GM12878 (cell line): Measurements from ENCODE around the gene WSCD1. TPM values are rescaled to one million over a fixed set of nuclear protein-coding genes. Genes with fewer than 3 reads are reported as not detected.

ENCODE experiments used
- ATAC-seq: fragments of 200-7000 bp; cut with Tn5 transposase; 3 replicates; pipeline ENCODE4 v1.9.1; 2020; ENCODE audit warnings: mild to moderate bottlenecking, moderate library complexity
- BruUV-seq: library from RNA; stranded (reverse); fragments of 400-500 nt; replicated peaks from 2 replicates; lab custom pipeline; 2021; lab: Mats Ljungman, UMichigan
- CTCF ChIA-PET: fragments of 300-600 bp; sonication (Branson Sonifier 250); formaldehyde crosslinking; extraction: SDS; loops from one replicate; lab custom pipeline; 2021; ENCODE audit warnings: inconsistent platforms; lab: Yijun Ruan, JAX
- POLR2A ChIA-PET: fragments of 350-600 bp; formaldehyde crosslinking; extraction: SDS; loops from one replicate; lab custom pipeline; 2021; ENCODE audit warnings: inconsistent platforms; lab: Charles Lee
- RAD21 ChIA-PET: fragments of 300-600 bp; sonication (Branson Sonifier 250); formaldehyde crosslinking; loops from one replicate; lab custom pipeline; 2023; ENCODE audit warnings: antibody characterized with exemption; ENCODE audit not compliant: unreplicated experiment; lab: Charles Lee
- SMC1A ChIA-PET: fragments of 300-600 bp; sonication (Branson Sonifier 250); formaldehyde crosslinking; loops from one replicate; lab custom pipeline; 2023; ENCODE audit not compliant: unreplicated experiment, uncharacterized antibody; lab: Charles Lee
- DNase-seq: peaks from one replicate; pipeline ENCODE4 v3.0.0-alpha.2; 2011; ENCODE audit warnings: low read depth, low spot score
- FAIRE-seq: peaks from 3 replicates; lab custom pipeline; 2011; peaks lifted over from hg19 to GRCh38; lab: Jason Lieb, UNC
- H2AFZ ChIP-seq: 2 replicates; pipeline ENCODE4 v1.6.0; 2011; ENCODE audit warnings: low read depth, low read length, control low read depth; ENCODE audit not compliant: control insufficient read depth
- H3K27ac ChIP-seq: 2 replicates; pipeline ENCODE4 v1.5.1; 2011; ENCODE audit warnings: control low read depth; ENCODE audit not compliant: control insufficient read depth, insufficient read depth
- H3K27me3 ChIP-seq, 2 experiments: replicated peaks in 1 of 2; 2 replicates each; pipeline versions ENCODE4 v1.6.0 to v1.6.1; 2011; ENCODE audit warnings: low read length in 1 of 2; ENCODE audit not compliant: control insufficient read depth in 2 of 2, insufficient read depth in 2 of 2
- H3K36me3 ChIP-seq, 2 experiments: 2 replicates each; pipeline ENCODE4 v1.5.1; 2011; ENCODE audit warnings: low read length in 1 of 2; ENCODE audit not compliant: control insufficient read depth in 2 of 2, insufficient read depth in 2 of 2
- H3K4me1 ChIP-seq: 2 replicates; pipeline ENCODE4 v1.6.1; 2011; ENCODE audit warnings: mild to moderate bottlenecking, low read length, moderate library complexity, mixed read lengths; ENCODE audit not compliant: control insufficient read depth, insufficient read depth
- H3K4me2 ChIP-seq: 2 replicates; pipeline ENCODE4 v1.6.0; 2011; ENCODE audit warnings: control low read depth; ENCODE audit not compliant: control insufficient read depth, insufficient read depth
- H3K4me3 ChIP-seq: fragments of 200-600 bp; sonication (generic); 2 replicates; pipeline ENCODE4 v1.5.1; 2016
- H3K79me2 ChIP-seq: 2 replicates; pipeline ENCODE4 v1.6.0; 2011; ENCODE audit warnings: low read length; ENCODE audit not compliant: control insufficient read depth, insufficient read depth
- H3K9ac ChIP-seq: 2 replicates; pipeline ENCODE4 v1.8.0; 2011; ENCODE audit warnings: low read length, control low read depth, mixed read lengths; ENCODE audit not compliant: control insufficient read depth, insufficient read depth
- H3K9me3 ChIP-seq: replicated peaks from 3 replicates; pipeline ENCODE4 v1.5.1; 2011; ENCODE audit warnings: mild to moderate bottlenecking, low read length; ENCODE audit not compliant: control insufficient read depth, insufficient read depth
- H4K20me1 ChIP-seq: 2 replicates; pipeline ENCODE4 v1.6.0; 2011; ENCODE audit not compliant: control insufficient read depth, insufficient read depth
- BCL11A ChIP-seq: IDR thresholded peaks from 2 replicates; pipeline ENCODE4 v1.6.1; 2011; ENCODE audit warnings: low read depth, low read length
- EED ChIP-seq: sonication (generic); IDR thresholded peaks from 2 replicates; pipeline ENCODE4 v1.6.1; 2016; ENCODE audit warnings: antibody characterized with exemption, low read depth
- HCFC1 ChIP-seq: fragments of 150-350 bp; IDR thresholded peaks from 2 replicates; pipeline ENCODE4 v1.6.1; 2014; ENCODE audit warnings: low read length
- RELB ChIP-seq: fragments of 450-650 bp; IDR thresholded peaks from 2 replicates; pipeline ENCODE4 v1.6.1; 2017; ENCODE audit warnings: low read depth, mild to moderate bottlenecking, moderate library complexity
- SMARCA5 ChIP-seq: fragments of 450-650 bp; IDR thresholded peaks from 2 replicates; pipeline ENCODE4 v1.6.1; 2017; ENCODE audit warnings: mild to moderate bottlenecking
- ZNF217 ChIP-seq: fragments of 450-650 bp; IDR thresholded peaks from 2 replicates; pipeline ENCODE4 v1.6.1; 2017; ENCODE audit warnings: antibody characterized with exemption, mild to moderate bottlenecking
- ZNF274 ChIP-seq: IDR thresholded peaks from one replicate; pipeline ENCODE4 v1.8.0; 2011; ENCODE audit not compliant: insufficient read length, insufficient read depth
- WGBS: methylation state at CpG from one replicate; pipeline ENCODE4 v1.1.6; 2016; ENCODE audit warnings: low lambda C conversion rate; ENCODE audit not compliant: insufficient replicate concordance, insufficient coverage; ENCODE audit errors: missing lambda C conversion rate; 5-methylcytosine and 5-hydroxymethylcytosine counted together
- in situ Hi-C: fragments of 300-500 bp; cut with MboI; formaldehyde crosslinking; loops from 9 replicates; pipeline ENCODE4 v1.14.3; 2018; ENCODE audit warnings: mixed read lengths
- intact Hi-C: fragments of 100-400 bp; cut with micrococcal nuclease; formaldehyde crosslinking; loops from one replicate; pipeline ENCODE4 v1.14.2; 2022; ENCODE audit not compliant: unreplicated experiment
- polyA plus RNA-seq, 11 experiments: library from polyadenylated mRNA; depleted of rRNA in 4 of 11; unstranded in 6 of 11; stranded (reverse) in 5 of 11; fragments of >200 nt; fragmentation: Nextera tagmentation in 4 of 11; fragmentation: Illumina TruSeq in 1 of 11; extraction: Ambion mirVana in 4 of 11; extraction: Trizol in 1 of 11; gene quantifications; 1 replicate in 1 of 11; 2 replicates in 10 of 11; pipeline versions ENCODE4 v1.2.1 to v1.2.3, GENCODE V29; 2011 to 2016; ENCODE audit warnings: inconsistent platforms in 2 of 11, missing spikeins in 2 of 11, low read depth in 1 of 11
- total RNA-seq, 4 experiments: library from RNA; depleted of rRNA in 3 of 4; stranded (reverse); fragments of >200 nt in 3 of 4; fragmentation: Illumina TruSeq in 1 of 4; extraction: Trizol in 1 of 4; gene quantifications; 2 replicates each; pipeline versions ENCODE4 v1.2.1 to v1.2.3, GENCODE V29; 2013 to 2021

The WSCD1 gene
- total and polyA plus RNA-seq, 10 of the 15 experiments (the other 5 are each of a cell fraction or from before 2014, with no cell fraction given), result 0.01 to 0.16 TPM; not detected in 8

- no peak for TF ChIP-seq SMARCA5
- no peak for TF ChIP-seq BCL11A
Observed at GRCh38 chr17:6021627-6022026, 48.6 kb upstream of the WSCD1 start (continued).

- DNase-seq (no peak), FAIRE-seq (no peak), ATAC-seq (0 out of 3 replicates have a peak, but pooled peaks have one; percentile 40)
- no peaks in the 10 kb centered on the region; a peak in 1 of 4 replicates for H3K27me3 ChIP-seq
- no peak overlapping the region for H3K27ac ChIP-seq
- no peak overlapping the region for H2AFZ ChIP-seq
- ChIA-PET CTCF (no interaction called here), SMC1A (interaction anchor here (0.7 kb wide), 1 partner anchor 49 kb away, joined by 3 read pairs; no protein-coding TSS in a partner anchor), RAD21 (no interaction called here), POLR2A (no interaction called here)
- BruUV-seq, result no TSS peak
- WGBS, result 19% methylated on average over 6 of the region's 6 CpGs
- in situ Hi-C loops, result no loop called here
- H3K4me2 ChIP-seq, result no peak overlapping the region
- no peak overlapping the region for H3K4me3 ChIP-seq
- TF ChIP-seq ZNF274, result no peak
- no peak for TF ChIP-seq HCFC1
- peak; percentile 52; the same call in 1 of the 2 replicates for TF ChIP-seq RELB
- TF ChIP-seq EED, result no peak
- TF ChIP-seq ZNF217, result no peak
- no peaks in the 10 kb centered on the region for H3K9me3 ChIP-seq
- H4K20me1 ChIP-seq, result no peaks in the 10 kb centered on the region
- intact Hi-C loops, result no loop called here
- no peaks in the 10 kb centered on the region; the same call in 1 of the 2 replicates for H3K4me1 ChIP-seq
- H3K9ac ChIP-seq, result no peak overlapping the region
- no peaks in the 10 kb centered on the region for H3K36me3 ChIP-seq
- H3K79me2 ChIP-seq, result no peaks in the 10 kb centered on the region
Observed at GRCh38 chr17:6023036-6023831, 46.9 kb upstream of the WSCD1 start.
